GM12865 (cell line): ENCODE measurements around the gene C4A.
"Not testable (repeated sequence)": the region's sequence is repeated elsewhere in the genome, so short reads cannot be mapped to it uniquely, and the experiment has no call there.

Experiments
- DNase-seq: peaks from one replicate; pipeline ENCODE4 v3.0.0; 2010; ENCODE audit warnings: low read depth
- H3K4me3 ChIP-seq: 2 replicates; pipeline ENCODE4 v1.5.1; 2011; ENCODE audit warnings: mild to moderate bottlenecking, low read depth, low read length, control low read depth
- CTCF ChIP-seq: IDR thresholded peaks from 2 replicates; pipeline ENCODE4 v1.5.1; 2011; ENCODE audit warnings: low read length, control low read depth, low read depth, inconsistent platforms; ENCODE audit not compliant: insufficient read depth; ENCODE audit errors: missing control alignments

The C4A gene

GRCh38 chr6:31981744-31982143, at the start of gene C4A:
TSS of gene C4A (plus strand) at chr6:31982057. CDS start at chr6:31982108, 51 bp downstream.
- not testable (repeated sequence) for DNase-seq

GRCh38 chr6:31932137-31932536, 49.7 kb upstream of the C4A start:
- not testable (repeated sequence) for DNase-seq

More at GRCh38 chr6:31981744-31982143, at the start of gene C4A:
- not testable (repeated sequence) for H3K4me3 ChIP-seq

GRCh38 chr6:31933537-31933936, 48.3 kb upstream of the C4A start:
- TF ChIP-seq CTCF, result no peak
- H3K4me3 ChIP-seq, result no peak overlapping the region
- no peak for DNase-seq

More at GRCh38 chr6:31932137-31932536, 49.7 kb upstream of the C4A start:
- not testable (repeated sequence) for H3K4me3 ChIP-seq

- H3K4me3 ChIP-seq, result no peak overlapping the region
- no peak for DNase-seq
These were observed 46.8 kb upstream of the C4A start for GRCh38 chr6:31935021-31935420.

GRCh38 chr6:31935823-31936222, 46.0 kb upstream of the C4A start:
- no peak for DNase-seq
- no peak overlapping the region for H3K4me3 ChIP-seq
- TF ChIP-seq CTCF, result no peak

More at GRCh38 chr6:31935021-31935420, 46.8 kb upstream of the C4A start:
- no peak for TF ChIP-seq CTCF

- no peak overlapping the region for H3K4me3 ChIP-seq
- DNase-seq, result no peak
- TF ChIP-seq CTCF, result no peak
These were observed 41.6 kb upstream of the C4A start for GRCh38 chr6:31940256-31940664.

- H3K4me3 ChIP-seq, result no peak overlapping the region
- DNase-seq, result no peak
- TF ChIP-seq CTCF, result no peak
These were observed 38.1 kb upstream of the C4A start for GRCh38 chr6:31943742-31944141.

- H3K4me3 ChIP-seq, result no peak overlapping the region
- no peak for TF ChIP-seq CTCF
- no peak for DNase-seq
These were observed 36.7 kb upstream of the C4A start for GRCh38 chr6:31945154-31945506.
